ENCODE data around the gene OAS2. TPM values are rescaled to one million over a fixed set of nuclear protein-coding genes. Genes with fewer than 3 reads are reported as not detected.
"Not testable (repeated sequence)": the region's sequence is repeated elsewhere in the genome, so short reads cannot be mapped to it uniquely, and the experiment has no call there.

The OAS2 gene
- total RNA-seq, 1 experiment from 2014 or later = not detected

DNA sequence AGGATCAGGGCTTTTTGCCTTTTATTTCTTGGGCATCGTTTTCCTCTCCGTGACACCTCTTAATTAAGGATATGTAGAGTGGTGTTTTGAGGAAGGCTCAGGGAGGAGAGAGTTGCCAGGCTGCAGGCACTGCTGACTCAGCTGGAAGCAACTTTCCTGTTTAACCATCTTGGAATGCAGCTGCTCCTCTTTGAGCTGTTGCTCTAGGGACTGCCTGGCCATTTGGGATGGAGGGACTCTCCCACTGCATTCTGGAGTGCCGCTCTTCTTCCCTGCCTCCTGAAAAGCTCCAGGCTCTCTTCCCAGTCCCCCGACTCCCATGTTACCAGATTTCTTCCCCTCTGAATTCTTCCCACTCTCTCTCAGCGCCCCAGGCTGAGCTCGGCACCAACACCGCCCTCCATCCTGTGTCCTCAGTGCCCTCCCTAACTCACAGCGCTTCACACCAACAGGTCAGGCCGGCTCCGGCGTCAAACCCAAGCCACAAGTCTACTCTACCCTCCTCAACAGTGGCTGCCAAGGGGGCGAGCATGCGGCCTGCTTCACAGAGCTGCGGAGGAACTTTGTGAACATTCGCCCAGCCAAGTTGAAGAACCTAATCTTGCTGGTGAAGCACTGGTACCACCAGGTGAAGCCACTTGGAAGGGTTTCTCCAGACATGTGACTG is 34.2 kb upstream of the OAS2 start:
- Histone ChIP-seq H3K36me3 (no peaks in the 10 kb centered on the region), H3K4me1 (no peaks in the 10 kb centered on the region), H3K27ac (no peak overlapping the region), H3K9me3 (replicated peaks) (no peaks in the 10 kb centered on the region), H3K4me3 (no peak overlapping the region), H3K27me3 (no peaks in the 10 kb centered on the region)
- DNase-seq = no peak

DNA sequence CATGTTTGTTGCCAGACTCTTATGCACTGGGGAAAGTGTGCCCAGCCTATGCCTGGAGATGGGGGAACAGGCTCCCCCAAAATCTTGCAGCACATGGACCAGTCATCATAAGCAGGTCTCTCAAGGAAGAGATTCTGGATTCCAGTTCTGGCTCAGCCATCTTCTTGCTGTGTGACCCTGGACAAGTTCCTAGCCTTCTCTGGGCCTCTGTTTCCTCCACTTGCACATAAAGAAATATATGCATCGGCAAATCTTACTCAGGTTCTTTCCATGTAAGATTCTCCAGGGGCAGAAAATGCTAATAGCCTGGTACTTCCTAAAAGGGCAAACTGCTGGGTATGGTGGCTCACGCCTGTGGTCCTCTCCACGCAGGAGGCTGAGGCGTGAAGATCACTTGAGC is 32.8 kb upstream of the OAS2 start:
- no peak overlapping the region for H3K27ac ChIP-seq
- no peaks in the 10 kb centered on the region for H3K27me3 ChIP-seq
- H3K36me3 ChIP-seq = no peaks in the 10 kb centered on the region
- no peak for DNase-seq
- H3K4me1 ChIP-seq = no peaks in the 10 kb centered on the region
- no peak overlapping the region for H3K4me3 ChIP-seq
- no peaks in the 10 kb centered on the region for H3K9me3 ChIP-seq (replicated peaks)

DNA sequence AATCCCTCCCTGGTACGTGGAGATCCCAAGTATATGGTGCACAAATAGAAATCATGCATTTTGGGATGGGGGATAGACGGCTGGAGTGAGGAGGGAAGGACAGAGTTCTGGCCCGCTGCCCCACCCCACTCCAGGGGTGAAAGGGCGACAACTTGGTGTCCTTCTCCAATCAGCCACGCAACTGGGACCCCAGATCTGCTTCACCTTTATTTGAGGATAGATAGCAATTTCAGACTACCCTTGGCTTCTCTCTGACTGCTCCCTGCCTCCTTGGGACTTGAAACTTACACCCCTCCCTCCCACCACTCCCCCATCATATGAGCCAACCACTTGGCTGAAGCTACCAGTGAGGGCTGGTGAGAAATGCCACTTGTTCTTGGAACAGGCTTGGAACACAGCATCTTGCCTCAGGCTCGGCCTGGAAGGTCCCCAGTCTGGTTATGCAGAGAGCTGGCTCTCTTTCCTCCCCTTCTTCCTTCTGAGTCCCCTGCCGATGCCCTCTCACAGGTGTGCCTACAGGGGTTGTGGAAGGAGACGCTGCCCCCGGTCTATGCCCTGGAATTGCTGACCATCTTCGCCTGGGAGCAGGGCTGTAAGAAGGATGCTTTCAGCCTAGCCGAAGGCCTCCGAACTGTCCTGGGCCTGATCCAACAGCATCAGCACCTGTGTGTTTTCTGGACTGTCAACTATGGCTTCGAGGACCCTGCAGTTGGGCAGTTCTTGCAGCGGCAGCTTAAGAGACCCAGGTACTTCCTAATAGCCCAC is 31.9 kb upstream of the OAS2 start:
- no peak for DNase-seq
- Histone ChIP-seq H3K27me3 (no peaks in the 10 kb centered on the region), H3K27ac (no peak overlapping the region), H3K4me3 (no peak overlapping the region), H3K9me3 (replicated peaks) (no peaks in the 10 kb centered on the region), H3K36me3 (no peaks in the 10 kb centered on the region), H3K4me1 (no peaks in the 10 kb centered on the region)

DNA sequence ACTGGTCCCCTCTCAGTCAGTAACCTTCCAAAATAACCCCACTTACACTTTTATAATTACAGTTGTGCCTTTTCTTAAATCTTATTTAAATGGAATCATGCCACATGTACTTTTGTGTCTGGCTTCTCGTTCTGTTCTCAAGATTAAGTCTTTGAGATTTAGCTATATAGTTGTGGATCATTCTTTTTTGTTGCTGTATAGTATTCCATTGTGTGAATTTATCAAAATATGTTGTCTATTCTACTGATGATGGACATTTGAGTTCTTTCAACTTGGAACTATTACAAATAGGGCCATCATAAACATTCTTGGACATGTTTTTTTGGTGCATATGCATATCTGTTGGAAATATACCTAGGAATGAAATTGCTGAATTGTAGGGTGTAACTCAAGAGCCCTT is 31.0 kb upstream of the OAS2 start:
- DNase-seq = no peak
- Histone ChIP-seq H3K36me3 (no peaks in the 10 kb centered on the region), H3K4me1 (no peaks in the 10 kb centered on the region), H3K27me3 (no peaks in the 10 kb centered on the region), H3K9me3 (replicated peaks) (no peaks in the 10 kb centered on the region), H3K4me3 (no peak overlapping the region), H3K27ac (no peak overlapping the region)

DNA sequence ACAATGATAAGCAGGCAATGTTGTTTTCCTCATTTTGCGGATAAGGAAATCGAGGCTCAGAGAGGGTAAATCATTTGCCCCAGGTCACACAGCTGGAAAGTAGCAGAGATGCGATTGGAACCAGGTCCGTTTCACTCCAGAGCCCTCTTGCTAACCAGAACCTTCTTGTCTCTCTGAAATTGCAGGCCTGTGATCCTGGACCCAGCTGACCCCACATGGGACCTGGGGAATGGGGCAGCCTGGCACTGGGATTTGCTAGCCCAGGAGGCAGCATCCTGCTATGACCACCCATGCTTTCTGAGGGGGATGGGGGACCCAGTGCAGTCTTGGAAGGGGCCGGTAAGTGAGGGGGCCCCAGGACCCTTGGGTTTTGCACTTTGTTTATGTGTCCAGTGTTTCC is 30.6 kb upstream of the OAS2 start:
- H3K27me3 ChIP-seq = no peaks in the 10 kb centered on the region
- H3K27ac ChIP-seq = no peak overlapping the region
- H3K4me3 ChIP-seq = no peak overlapping the region
- no peak for DNase-seq
- no peaks in the 10 kb centered on the region for H3K36me3 ChIP-seq
- H3K9me3 ChIP-seq (replicated peaks) = no peaks in the 10 kb centered on the region
- H3K4me1 ChIP-seq = no peaks in the 10 kb centered on the region

DNA sequence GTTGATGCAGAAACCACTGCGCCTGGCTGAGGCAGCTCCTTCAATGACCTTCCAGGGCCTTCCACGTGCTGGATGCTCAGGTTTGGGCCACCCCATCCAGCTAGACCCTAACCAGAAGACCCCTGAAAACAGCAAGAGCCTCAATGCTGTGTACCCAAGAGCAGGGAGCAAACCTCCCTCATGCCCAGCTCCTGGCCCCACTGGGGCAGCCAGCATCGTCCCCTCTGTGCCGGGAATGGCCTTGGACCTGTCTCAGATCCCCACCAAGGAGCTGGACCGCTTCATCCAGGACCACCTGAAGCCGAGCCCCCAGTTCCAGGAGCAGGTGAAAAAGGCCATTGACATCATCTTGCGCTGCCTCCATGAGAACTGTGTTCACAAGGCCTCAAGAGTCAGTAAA is 29.5 kb upstream of the OAS2 start:
- Histone ChIP-seq H3K9me3 (replicated peaks) (no peaks in the 10 kb centered on the region), H3K4me1 (no peaks in the 10 kb centered on the region), H3K4me3 (no peak overlapping the region), H3K36me3 (no peaks in the 10 kb centered on the region), H3K27ac (no peak overlapping the region), H3K27me3 (no peaks in the 10 kb centered on the region)
- no peak for DNase-seq

DNA sequence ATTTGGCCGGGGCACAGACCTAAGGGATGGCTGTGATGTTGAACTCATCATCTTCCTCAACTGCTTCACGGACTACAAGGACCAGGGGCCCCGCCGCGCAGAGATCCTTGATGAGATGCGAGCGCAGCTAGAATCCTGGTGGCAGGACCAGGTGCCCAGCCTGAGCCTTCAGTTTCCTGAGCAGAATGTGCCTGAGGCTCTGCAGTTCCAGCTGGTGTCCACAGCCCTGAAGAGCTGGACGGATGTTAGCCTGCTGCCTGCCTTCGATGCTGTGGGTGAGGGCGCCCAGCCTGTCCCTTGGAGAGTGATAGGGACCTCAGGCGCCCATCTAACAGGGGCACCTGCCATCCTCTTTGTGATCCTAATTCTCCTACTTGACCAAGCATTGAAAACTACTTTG is 27.6 kb upstream of the OAS2 start:
- Histone ChIP-seq H3K4me3 (no peak overlapping the region), H3K27ac (no peak overlapping the region), H3K27me3 (no peaks in the 10 kb centered on the region), H3K36me3 (no peaks in the 10 kb centered on the region), H3K9me3 (replicated peaks) (no peaks in the 10 kb centered on the region), H3K4me1 (no peaks in the 10 kb centered on the region)
- no peak for DNase-seq

DNA sequence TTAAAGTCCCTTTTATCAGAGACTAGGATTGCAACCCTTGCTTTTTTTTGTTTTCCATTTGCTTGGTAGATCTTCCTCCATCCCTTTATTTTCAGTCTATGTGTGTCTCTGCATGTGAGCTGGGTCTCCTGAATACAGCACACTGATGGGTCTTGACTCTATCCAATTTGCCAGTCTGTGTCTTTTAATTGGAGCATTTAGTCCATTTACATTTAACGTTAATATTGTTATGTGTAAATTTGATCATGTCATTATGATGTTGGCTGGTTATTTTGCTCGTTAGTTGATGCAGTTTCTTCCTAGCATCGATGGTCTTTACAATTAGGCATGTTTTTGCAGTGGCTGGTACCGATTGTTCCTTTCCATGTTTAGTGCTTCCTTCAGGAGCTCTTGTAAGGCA is 21.2 kb upstream of the OAS2 start:
- not testable (repeated sequence) for H3K27ac ChIP-seq; H3K9me3 ChIP-seq (replicated peaks); H3K4me1 ChIP-seq; H3K36me3 ChIP-seq; DNase-seq; H3K4me3 ChIP-seq; H3K27me3 ChIP-seq

DNA sequence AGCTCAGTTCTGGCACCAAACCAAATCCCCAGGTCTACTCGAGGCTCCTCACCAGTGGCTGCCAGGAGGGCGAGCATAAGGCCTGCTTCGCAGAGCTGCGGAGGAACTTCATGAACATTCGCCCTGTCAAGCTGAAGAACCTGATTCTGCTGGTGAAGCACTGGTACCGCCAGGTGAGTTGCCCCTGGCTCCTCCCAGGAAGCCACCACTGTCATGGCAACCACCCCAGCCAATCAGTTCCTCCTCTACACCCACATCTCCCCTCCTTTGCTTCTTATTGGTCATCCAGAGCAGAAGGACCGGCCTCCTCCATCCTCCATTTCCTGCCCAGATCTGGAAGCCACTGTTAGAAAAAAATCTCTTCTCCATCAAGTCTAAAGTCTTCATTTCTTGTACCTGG is 17.2 kb upstream of the OAS2 start:
- H3K27me3 ChIP-seq = no peaks in the 10 kb centered on the region
- no peak overlapping the region for H3K4me3 ChIP-seq
- no peaks in the 10 kb centered on the region for H3K4me1 ChIP-seq
- H3K27ac ChIP-seq = no peak overlapping the region
- no peak for DNase-seq
- H3K9me3 ChIP-seq (replicated peaks) = no peaks in the 10 kb centered on the region
- no peaks in the 10 kb centered on the region for H3K36me3 ChIP-seq

DNA sequence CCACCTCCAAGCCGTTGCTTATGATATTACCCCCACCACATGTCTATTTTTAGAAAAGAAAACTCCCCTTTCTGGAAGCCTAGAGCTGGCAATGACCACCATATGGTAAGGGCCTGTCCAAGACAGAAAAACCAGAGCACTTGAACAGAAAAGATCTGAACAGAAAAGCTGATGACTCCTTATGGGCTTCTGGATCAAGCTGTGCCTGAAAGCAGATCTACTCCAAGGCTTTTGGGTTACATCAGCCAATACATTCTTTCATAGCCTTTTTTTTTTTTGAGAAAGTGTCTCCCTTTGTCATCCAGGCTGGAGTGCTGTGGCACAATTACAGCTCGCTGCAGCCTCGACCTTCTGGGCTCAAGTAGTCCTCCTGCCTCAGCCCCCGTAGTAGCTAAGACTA is 16.8 kb upstream of the OAS2 start:
- Histone ChIP-seq H3K9me3 (replicated peaks) (no peaks in the 10 kb centered on the region), H3K27me3 (no peaks in the 10 kb centered on the region), H3K4me3 (no peak overlapping the region), H3K36me3 (no peaks in the 10 kb centered on the region), H3K4me1 (no peaks in the 10 kb centered on the region), H3K27ac (no peak overlapping the region)
- no peak for DNase-seq

DNA sequence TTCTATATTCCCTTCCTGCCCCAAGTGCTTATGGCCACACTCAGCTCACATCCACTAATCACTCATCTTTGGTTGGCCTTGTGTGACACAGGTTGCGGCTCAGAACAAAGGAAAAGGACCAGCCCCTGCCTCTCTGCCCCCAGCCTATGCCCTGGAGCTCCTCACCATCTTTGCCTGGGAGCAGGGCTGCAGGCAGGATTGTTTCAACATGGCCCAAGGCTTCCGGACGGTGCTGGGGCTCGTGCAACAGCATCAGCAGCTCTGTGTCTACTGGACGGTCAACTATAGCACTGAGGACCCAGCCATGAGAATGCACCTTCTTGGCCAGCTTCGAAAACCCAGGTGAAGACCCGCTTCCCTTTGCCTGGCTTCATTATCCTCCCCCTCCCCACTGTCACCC is 15.8 kb upstream of the OAS2 start:
- Histone ChIP-seq H3K27ac (no peak overlapping the region), H3K27me3 (no peaks in the 10 kb centered on the region), H3K4me3 (no peak overlapping the region), H3K4me1 (no peaks in the 10 kb centered on the region), H3K36me3 (no peaks in the 10 kb centered on the region), H3K9me3 (replicated peaks) (no peaks in the 10 kb centered on the region)
- no peak for DNase-seq

DNA sequence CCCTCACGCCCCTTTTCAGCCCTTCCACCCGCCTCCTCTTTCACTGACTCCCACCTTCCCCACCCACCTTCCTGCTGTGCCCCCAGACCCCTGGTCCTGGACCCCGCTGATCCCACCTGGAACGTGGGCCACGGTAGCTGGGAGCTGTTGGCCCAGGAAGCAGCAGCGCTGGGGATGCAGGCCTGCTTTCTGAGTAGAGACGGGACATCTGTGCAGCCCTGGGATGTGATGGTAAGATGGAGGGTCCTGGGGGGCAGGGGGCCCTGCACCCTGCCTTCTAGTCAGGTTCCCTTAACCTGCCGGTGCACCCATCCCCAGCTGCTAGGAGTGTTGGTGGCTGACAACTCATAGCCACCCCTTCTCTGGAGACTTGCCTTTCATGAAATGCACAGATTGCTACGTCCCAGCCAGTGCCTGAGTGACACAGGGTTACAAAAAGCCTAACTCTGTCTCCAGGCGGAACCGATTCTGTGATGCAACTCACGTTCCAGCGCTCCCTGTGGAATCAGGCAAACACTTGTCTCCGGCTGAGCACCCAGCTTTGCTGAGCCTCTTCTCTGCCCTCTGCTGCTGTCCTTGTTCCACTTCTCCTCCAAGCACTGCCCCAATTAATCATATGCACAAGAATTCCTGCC is 15.0 kb upstream of the OAS2 start:
- Histone ChIP-seq H3K27ac (no peak overlapping the region), H3K4me1 (no peaks in the 10 kb centered on the region), H3K36me3 (no peaks in the 10 kb centered on the region), H3K4me3 (no peak overlapping the region), H3K9me3 (replicated peaks) (no peaks in the 10 kb centered on the region), H3K27me3 (no peaks in the 10 kb centered on the region)
- DNase-seq = no peak

DNA sequence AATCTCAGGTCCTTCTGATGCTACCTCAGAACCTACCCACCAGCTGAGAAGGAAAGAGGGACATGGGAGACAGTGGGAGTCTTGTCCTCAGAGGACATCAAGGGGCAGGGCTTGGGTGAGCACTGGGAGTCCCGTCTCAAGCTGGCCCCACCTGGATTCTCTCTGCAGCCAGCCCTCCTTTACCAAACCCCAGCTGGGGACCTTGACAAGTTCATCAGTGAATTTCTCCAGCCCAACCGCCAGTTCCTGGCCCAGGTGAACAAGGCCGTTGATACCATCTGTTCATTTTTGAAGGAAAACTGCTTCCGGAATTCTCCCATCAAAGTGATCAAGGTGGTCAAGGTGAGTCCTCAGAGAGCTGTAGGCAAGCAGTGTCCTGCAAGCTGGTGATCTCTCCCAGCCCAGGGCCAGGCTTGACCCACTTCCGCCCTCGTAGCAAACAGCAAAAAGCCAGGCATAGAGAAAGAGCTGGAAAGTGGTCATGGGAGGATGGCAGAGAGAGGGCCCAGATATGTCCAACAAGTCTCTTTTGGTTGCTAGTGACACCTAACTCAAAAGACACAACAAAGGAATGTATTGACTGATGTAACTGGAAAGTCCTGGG is 14.2 kb upstream of the OAS2 start:
- Histone ChIP-seq H3K27ac (no peak overlapping the region), H3K4me1 (no peaks in the 10 kb centered on the region), H3K9me3 (replicated peaks) (no peaks in the 10 kb centered on the region), H3K4me3 (no peak overlapping the region), H3K27me3 (no peaks in the 10 kb centered on the region), H3K36me3 (no peaks in the 10 kb centered on the region)
- DNase-seq = no peak

DNA sequence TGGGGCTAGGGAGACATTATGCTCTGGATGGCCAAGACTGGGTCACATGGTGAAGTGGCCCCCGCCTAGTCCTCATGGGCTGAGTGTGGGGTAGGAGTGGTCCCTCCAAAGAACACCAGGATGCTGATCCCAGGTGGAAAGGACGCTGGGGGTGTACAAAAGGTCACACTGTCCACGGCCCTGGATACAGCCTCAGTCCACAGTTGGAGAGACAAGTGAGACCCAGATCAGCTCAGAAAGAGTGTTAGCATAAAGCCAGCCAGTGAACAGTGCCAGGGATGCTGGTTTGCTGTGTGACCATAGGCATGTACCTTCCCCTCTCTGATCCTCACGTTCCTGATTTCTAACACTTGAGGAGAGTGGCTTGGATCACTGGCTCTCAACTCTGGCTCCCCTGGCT is 13.4 kb upstream of the OAS2 start:
- Histone ChIP-seq H3K4me3 (no peak overlapping the region), H3K27me3 (no peaks in the 10 kb centered on the region), H3K4me1 (no peaks in the 10 kb centered on the region), H3K36me3 (no peaks in the 10 kb centered on the region), H3K9me3 (replicated peaks) (no peaks in the 10 kb centered on the region), H3K27ac (no peak overlapping the region)
- DNase-seq = no peak

DNA sequence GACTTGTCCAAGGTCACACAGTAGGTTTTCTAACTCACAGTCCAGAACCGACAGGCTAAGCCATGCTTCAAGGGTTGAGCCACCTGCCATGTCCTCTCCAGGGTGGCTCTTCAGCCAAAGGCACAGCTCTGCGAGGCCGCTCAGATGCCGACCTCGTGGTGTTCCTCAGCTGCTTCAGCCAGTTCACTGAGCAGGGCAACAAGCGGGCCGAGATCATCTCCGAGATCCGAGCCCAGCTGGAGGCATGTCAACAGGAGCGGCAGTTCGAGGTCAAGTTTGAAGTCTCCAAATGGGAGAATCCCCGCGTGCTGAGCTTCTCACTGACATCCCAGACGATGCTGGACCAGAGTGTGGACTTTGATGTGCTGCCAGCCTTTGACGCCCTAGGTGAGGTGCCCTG is 12.7 kb upstream of the OAS2 start:
- H3K9me3 ChIP-seq (replicated peaks) = no peaks in the 10 kb centered on the region
- no peak for DNase-seq
- H3K27me3 ChIP-seq = no peaks in the 10 kb centered on the region
- no peak overlapping the region for H3K27ac ChIP-seq
- H3K4me3 ChIP-seq = no peak overlapping the region
- H3K36me3 ChIP-seq = no peaks in the 10 kb centered on the region
- H3K4me1 ChIP-seq = no peaks in the 10 kb centered on the region

Measured in SJCRH30 (cell line).